Thymus (tissue), 11 donors: ENCODE measurements around the gene DSEL. TPM values are rescaled to one million over a fixed set of nuclear protein-coding genes. Genes with fewer than 3 reads are reported as not detected.

Experiments used
- DNase-seq, 9 donors: peaks; one replicate each; pipeline ENCODE4 v3.0.0-alpha.2; 2013; ENCODE audit warnings: low spot score in 9 of 9, low read depth in 6 of 9, missing footprints in 1 of 9
- H3K27ac ChIP-seq, 2 donors: one replicate each; pipeline ENCODE4 v1.5.1; 2013; ENCODE audit warnings: control low read depth in 1 of 2, low read depth in 1 of 2, low read length in 1 of 2, mild to moderate bottlenecking in 1 of 2, moderate library complexity in 1 of 2
- H3K27me3 ChIP-seq, 2 donors: one replicate each; pipeline ENCODE4 v1.5.1; 2013; ENCODE audit warnings: low read length in 1 of 2; ENCODE audit not compliant: control insufficient read depth in 2 of 2, insufficient read depth in 1 of 2
- H3K36me3 ChIP-seq, 2 donors: one replicate each; pipeline ENCODE4 v1.5.1; 2013; ENCODE audit warnings: low read length in 1 of 2, mild to moderate bottlenecking in 1 of 2, moderate library complexity in 1 of 2; ENCODE audit not compliant: control insufficient read depth in 2 of 2, insufficient read depth in 2 of 2
- H3K4me1 ChIP-seq, 2 donors: one replicate each; pipeline ENCODE4 v1.5.1; 2013; ENCODE audit warnings: low read length in 2 of 2; ENCODE audit not compliant: control insufficient read depth in 2 of 2, insufficient read depth in 2 of 2
- H3K4me3 ChIP-seq, 2 donors: one replicate each; pipeline ENCODE4 v1.5.1; 2013; ENCODE audit warnings: low read length in 2 of 2, control low read depth in 1 of 2, mild to moderate bottlenecking in 1 of 2
- H3K9me3 ChIP-seq, 2 donors: one replicate each; pipeline ENCODE4 v1.5.1; 2013; ENCODE audit warnings: low read length in 1 of 2, mild to moderate bottlenecking in 1 of 2; ENCODE audit not compliant: control insufficient read depth in 2 of 2, insufficient read depth in 1 of 2
- WGBS: extraction: QIAGEN DNeasy Blood & Tissue Kit; methylation state at CpG from one replicate; pipeline ENCODE4 v1.1.7; 2013; 5-methylcytosine and 5-hydroxymethylcytosine counted together
- polyA plus RNA-seq: library from polyadenylated mRNA; stranded (reverse); fragments of 200-250 nt; gene quantifications from one replicate; pipeline ENCODE4 v1.2.3, GENCODE V29; 2013
- total RNA-seq: library from RNA; stranded (reverse); fragments of 120-200 nt; gene quantifications from one replicate; pipeline ENCODE4 v1.2.4, GENCODE V29; 2013
- donor health status: healthy.

The DSEL gene
- total and polyA plus RNA-seq, 2 donors: 1.6 to 3.0 TPM

DNA sequence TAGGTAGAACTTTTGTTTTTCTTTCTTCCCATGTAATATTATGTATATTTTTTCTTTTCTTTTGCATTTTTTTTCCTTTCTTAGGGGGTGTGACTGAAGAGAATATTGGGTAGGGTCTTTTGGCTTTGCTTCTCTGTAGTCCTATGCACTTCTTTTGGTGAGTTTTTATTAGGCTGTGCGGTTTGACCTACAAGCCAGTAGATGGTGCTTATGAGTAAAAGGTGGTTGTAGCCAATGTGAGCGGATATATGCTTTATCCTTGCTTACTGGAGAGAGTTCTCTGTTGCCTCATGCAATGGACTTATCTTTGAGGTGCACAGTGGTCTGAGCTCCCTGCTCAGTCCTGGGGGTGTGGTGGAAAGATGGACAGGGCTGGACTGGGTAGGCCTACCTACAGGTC lies 52.7 kb downstream of the DSEL start:
- DNase-seq: no peak
- 95% methylated on average over 2 of the region's 2 CpGs for WGBS
- H3K27ac ChIP-seq: no peak overlapping the region
- no peaks in the 10 kb centered on the region for H3K4me1 ChIP-seq
- H3K9me3 ChIP-seq: no peaks in the 10 kb centered on the region
- no peaks in the 10 kb centered on the region for H3K27me3 ChIP-seq
- no peaks in the 10 kb centered on the region for H3K36me3 ChIP-seq
- no peak overlapping the region for H3K4me3 ChIP-seq

DNA sequence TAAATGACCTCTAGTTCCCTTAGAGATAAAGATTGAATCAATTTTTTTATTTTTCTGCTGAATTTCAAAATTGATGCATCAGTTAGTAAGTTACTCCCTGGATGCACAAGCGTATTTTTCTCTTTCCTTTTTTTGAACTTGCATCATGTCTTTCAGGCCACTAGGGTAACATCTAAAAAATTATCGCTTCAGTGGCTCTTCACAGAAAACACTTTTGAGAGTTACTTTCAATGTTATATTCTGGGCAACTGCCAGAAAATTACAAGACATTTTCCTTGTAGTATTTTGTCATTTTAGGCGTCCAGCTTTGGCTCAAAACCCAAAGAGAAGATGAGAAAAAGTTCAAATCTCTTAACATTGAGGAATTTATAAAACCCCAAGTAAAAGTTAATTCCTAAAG lies 59.8 kb downstream of the DSEL start:
- WGBS: 84% methylated on average over 3 of the region's 3 CpGs

More for the DNA sequence above, 59.8 kb downstream of the DSEL start:
- Histone ChIP-seq H3K4me1 (no peaks in the 10 kb centered on the region), H3K27ac (no peak overlapping the region), H3K27me3 (no peaks in the 10 kb centered on the region), H3K4me3 (no peak overlapping the region), H3K9me3 (no peaks in the 10 kb centered on the region), H3K36me3 (no peaks in the 10 kb centered on the region)
- DNase-seq: no peak
